Bronchus fibroblast of lung (primary cell): ENCODE results near the gene FGF6. TPM values are rescaled to one million over a fixed set of nuclear protein-coding genes. Genes with fewer than 3 reads are reported as not detected.

Source experiments
- total RNA-seq: library from RNA; depleted of rRNA; stranded (reverse); fragments of >200 nt; gene quantifications from 2 replicates; pipeline ENCODE4 v1.2.3, GENCODE V29; 2015

FGF6 gene, protein sequence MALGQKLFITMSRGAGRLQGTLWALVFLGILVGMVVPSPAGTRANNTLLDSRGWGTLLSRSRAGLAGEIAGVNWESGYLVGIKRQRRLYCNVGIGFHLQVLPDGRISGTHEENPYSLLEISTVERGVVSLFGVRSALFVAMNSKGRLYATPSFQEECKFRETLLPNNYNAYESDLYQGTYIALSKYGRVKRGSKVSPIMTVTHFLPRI
- total RNA-seq = not detected in 2 replicates

DNA sequence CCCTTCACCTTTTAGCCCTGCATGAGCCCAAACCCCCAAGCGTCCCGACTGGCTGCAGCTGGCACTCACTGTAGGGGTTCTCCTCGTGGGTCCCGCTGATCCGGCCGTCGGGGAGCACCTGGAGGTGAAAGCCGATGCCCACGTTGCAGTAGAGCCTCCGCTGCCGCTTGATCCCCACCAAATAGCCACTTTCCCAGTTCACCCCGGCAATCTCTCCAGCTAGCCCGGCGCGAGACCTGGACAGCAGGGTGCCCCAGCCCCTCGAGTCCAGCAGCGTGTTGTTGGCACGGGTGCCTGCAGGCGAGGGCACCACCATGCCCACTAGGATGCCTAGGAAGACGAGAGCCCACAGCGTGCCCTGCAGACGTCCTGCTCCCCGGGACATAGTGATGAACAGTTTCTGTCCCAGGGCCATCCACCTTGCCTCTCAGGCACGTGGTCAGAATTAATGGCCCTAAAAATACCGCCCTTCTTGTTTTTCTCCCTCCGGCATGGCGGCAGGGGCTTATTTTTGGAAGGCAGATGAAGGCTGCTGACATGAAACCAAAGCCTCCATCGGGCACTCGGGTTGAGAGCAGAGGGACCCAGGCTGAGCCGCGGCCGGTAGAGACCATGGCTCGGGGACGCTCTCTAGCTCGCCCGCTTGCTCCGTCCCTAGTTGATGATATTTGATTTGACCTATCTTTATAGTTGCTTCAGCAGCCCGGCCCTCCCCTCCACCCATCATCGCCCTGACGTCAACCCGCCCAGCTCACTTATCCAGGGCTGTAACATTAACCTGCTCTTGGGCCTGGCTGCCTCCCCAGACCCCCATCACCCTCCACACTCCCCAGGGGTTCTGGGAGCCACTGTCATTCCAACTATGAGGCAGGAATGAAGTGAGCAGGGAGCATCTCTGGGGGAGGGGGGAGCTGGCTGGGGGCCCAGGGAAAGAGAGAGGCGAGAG lies at the start of gene FGF6:
FGF6 (minus strand) TSS at position 660 of the 946 bp plus-strand sequence; CDS start at position 415, 245 bp downstream.

Other genes starting within 250 kb of the FGF6 start
- gene CCND2, start 172.1 kb downstream of the FGF6 start, total RNA-seq = 21.3 and 30.6 TPM in 2 replicates
- gene TIGAR, start 124.6 kb downstream of the FGF6 start, total RNA-seq = 6.1 and 7.7 TPM in 2 replicates
- gene FGF23, start 66.1 kb downstream of the FGF6 start, total RNA-seq = not detected in 2 replicates
- 14.7 and 21.9 TPM in 2 replicates for gene RAD51AP1, start 93.1 kb upstream of the FGF6 start, total RNA-seq
- 77.0 and 89.5 TPM in 2 replicates for gene DYRK4, start 116.4 kb upstream of the FGF6 start, total RNA-seq
- gene AKAP3, start 203.2 kb upstream of the FGF6 start, total RNA-seq = 0.67 and 1.3 TPM in 2 replicates
- 65.9 and 80.9 TPM in 2 replicates for gene NDUFA9, start 203.3 kb upstream of the FGF6 start, total RNA-seq